Stimulated activated CD8-positive, alpha-beta memory T cell treated with anti-CD3 and anti-CD28 coated beads, Interleukin-7, amount 100 ng/mL, for 1 hour (primary cell): ENCODE measurements around the gene WDFY4.
"Not testable (repeated sequence)": the region's sequence is repeated elsewhere in the genome, so short reads cannot be mapped to it uniquely, and the experiment has no call there.

Experiments used
- DNase-seq, 2 donors: peaks; one replicate each; pipeline ENCODE4 v3.0.0-alpha.2; 2020; ENCODE audit warnings: low read depth in 2 of 2

The WDFY4 gene

GRCh38 chr10:48684792-48685623 is at the start of gene WDFY4:
Gene WDFY4, plus strand, starts transcription at chr10:48684873. Its CDS starts 24,860 bp downstream, at chr10:48709733.
- no peak for DNase-seq

GRCh38 chr10:48634984-48635557 is 49.6 kb upstream of the WDFY4 start:
- DNase-seq: no peak

- DNase-seq: no peak
Measured at GRCh38 chr10:48636231-48636630, 48.4 kb upstream of the WDFY4 start.

- DNase-seq: no peak
Measured at GRCh38 chr10:48636901-48637300, 47.8 kb upstream of the WDFY4 start.

- no peak for DNase-seq
Measured at GRCh38 chr10:48638158-48638557, 46.5 kb upstream of the WDFY4 start.

- DNase-seq: no peak
Measured at GRCh38 chr10:48638739-48639527, 45.7 kb upstream of the WDFY4 start.

- no peak for DNase-seq
Measured at GRCh38 chr10:48639632-48640031, 45.0 kb upstream of the WDFY4 start.

GRCh38 chr10:48640326-48640725 is 44.3 kb upstream of the WDFY4 start:
- DNase-seq: no peak

- not testable (repeated sequence) for DNase-seq
Measured at GRCh38 chr10:48641099-48641690, 43.5 kb upstream of the WDFY4 start.

GRCh38 chr10:48645600-48645999 is 39.1 kb upstream of the WDFY4 start:
- DNase-seq: no peak

- not testable (repeated sequence) for DNase-seq
Measured at GRCh38 chr10:48647073-48647472, 37.6 kb upstream of the WDFY4 start.

GRCh38 chr10:48648172-48648942 is 36.3 kb upstream of the WDFY4 start:
- DNase-seq: no peak

GRCh38 chr10:48649349-48649944 is 35.2 kb upstream of the WDFY4 start:
- DNase-seq: no peak

GRCh38 chr10:48651293-48651692 is 33.4 kb upstream of the WDFY4 start:
- DNase-seq: no peak

- no peak for DNase-seq
Measured at GRCh38 chr10:48651839-48652238, 32.8 kb upstream of the WDFY4 start.

GRCh38 chr10:48652344-48652743 is 32.3 kb upstream of the WDFY4 start:
- no peak for DNase-seq

- no peak for DNase-seq
Measured at GRCh38 chr10:48653347-48653746, 31.3 kb upstream of the WDFY4 start.

- DNase-seq: no peak
Measured at GRCh38 chr10:48653944-48654698, 30.6 kb upstream of the WDFY4 start.

GRCh38 chr10:48655411-48656240 is 29.0 kb upstream of the WDFY4 start:
- no peak for DNase-seq
